ENCODE measurements around the gene ZNF680. TPM values are rescaled to one million over a fixed set of nuclear protein-coding genes. Genes with fewer than 3 reads are reported as not detected.

The ZNF680 gene
- total RNA-seq, 4 donors from 2014 or later: 6.1 to 16.2 (median 10.1) TPM

GRCh38 chr7:64515330-64515729 is 47.5 kb downstream of the ZNF680 start:
- no peaks in the 10 kb centered on the region for H3K27me3 ChIP-seq
- TF ChIP-seq POLR2A (IDR thresholded peaks at IDR 0.05; ENCODE audit: low read depth): no peak
- intact Hi-C loops (cut with DNase I): no loop called here
- H3K36me3 ChIP-seq: peaks cover 0 to 22% (median 6%) of the 10 kb centered on the region in 4 donors
- H3K9me3 ChIP-seq: peaks cover 0 to 34% (median 23%) of the 10 kb centered on the region in 4 donors
- peaks cover 8 to 19% (median 16%) of the 10 kb centered on the region in 4 donors for H3K4me1 ChIP-seq
- H3K27ac ChIP-seq (replicated peaks in 1 of 4): peak overlapping the region in 3 of 4 donors; percentile 14 to 60 (median 34)
- H3K4me3 ChIP-seq: no peak overlapping the region
- no peak for DNase-seq (ENCODE audit: extremely low spot score)

DNA sequence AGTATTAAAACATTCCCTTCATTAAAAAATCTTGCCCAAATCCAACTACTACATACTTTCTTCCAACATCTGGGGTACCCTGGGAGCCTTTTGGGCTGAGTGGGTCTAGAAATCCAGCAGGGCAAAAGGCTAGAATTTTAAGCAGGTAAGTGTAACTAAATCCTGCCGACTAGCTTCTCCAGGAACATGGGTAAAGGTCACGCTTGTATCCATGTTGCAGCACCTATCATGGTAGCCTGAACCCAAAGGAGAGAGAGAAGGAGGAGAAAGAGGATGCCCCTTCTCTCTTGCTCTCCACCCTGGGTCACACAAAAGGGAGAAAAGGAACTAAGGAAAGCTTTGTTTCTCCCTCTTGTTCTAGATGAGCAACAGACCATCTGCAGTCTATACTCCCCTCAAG is 53.3 kb downstream of the ZNF680 start:
- intact Hi-C loops (cut with DNase I): no loop called here
- H3K9me3 ChIP-seq: peaks cover 0 to 20% (median 14%) of the 10 kb centered on the region in 4 donors
- peaks cover 0 to 10% (median 2%) of the 10 kb centered on the region in 4 donors for H3K36me3 ChIP-seq
- H3K27me3 ChIP-seq: no peaks in the 10 kb centered on the region
- H3K4me3 ChIP-seq: no peak overlapping the region
- no peak overlapping the region for H3K27ac ChIP-seq (replicated peaks in 1 of 4)
- no peak for DNase-seq (ENCODE audit: extremely low spot score)
- H3K4me1 ChIP-seq: no peaks in the 10 kb centered on the region
- 89% methylated on average over 2 of the region's 2 CpGs for WGBS
- TF ChIP-seq, protein P1, sequence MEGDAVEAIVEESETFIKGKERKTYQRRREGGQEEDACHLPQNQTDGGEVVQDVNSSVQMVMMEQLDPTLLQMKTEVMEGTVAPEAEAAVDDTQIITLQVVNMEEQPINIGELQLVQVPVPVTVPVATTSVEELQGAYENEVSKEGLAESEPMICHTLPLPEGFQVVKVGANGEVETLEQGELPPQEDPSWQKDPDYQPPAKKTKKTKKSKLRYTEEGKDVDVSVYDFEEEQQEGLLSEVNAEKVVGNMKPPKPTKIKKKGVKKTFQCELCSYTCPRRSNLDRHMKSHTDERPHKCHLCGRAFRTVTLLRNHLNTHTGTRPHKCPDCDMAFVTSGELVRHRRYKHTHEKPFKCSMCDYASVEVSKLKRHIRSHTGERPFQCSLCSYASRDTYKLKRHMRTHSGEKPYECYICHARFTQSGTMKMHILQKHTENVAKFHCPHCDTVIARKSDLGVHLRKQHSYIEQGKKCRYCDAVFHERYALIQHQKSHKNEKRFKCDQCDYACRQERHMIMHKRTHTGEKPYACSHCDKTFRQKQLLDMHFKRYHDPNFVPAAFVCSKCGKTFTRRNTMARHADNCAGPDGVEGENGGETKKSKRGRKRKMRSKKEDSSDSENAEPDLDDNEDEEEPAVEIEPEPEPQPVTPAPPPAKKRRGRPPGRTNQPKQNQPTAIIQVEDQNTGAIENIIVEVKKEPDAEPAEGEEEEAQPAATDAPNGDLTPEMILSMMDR (IDR thresholded peaks at IDR 0.05): no peak
- TF ChIP-seq POLR2AphosphoS5 (IDR thresholded peaks at IDR 0.05) (no peak), POLR2A (IDR thresholded peaks at IDR 0.05; ENCODE audit: low read depth) (no peak), EP300 (IDR thresholded peaks at IDR 0.05) (no peak)

- no peak for DNase-seq (ENCODE audit: extremely low spot score)
- Histone ChIP-seq H3K27ac (replicated peaks in 1 of 4) (no peak overlapping the region), H3K4me1 (no peaks in the 10 kb centered on the region), H3K27me3 (no peaks in the 10 kb centered on the region), H3K9me3 (peaks cover 0 to 12% (median 11%) of the 10 kb centered on the region in 4 donors), H3K36me3 (peaks cover 0 to 4% (median 0%) of the 10 kb centered on the region in 4 donors), H3K4me3 (no peak overlapping the region)
- 93% methylated on average over 3 of the region's 3 CpGs for WGBS
- TF ChIP-seq POLR2AphosphoS5 (IDR thresholded peaks at IDR 0.05) (no peak), EP300 (IDR thresholded peaks at IDR 0.05) (no peak), POLR2A (IDR thresholded peaks at IDR 0.05; ENCODE audit: low read depth) (no peak)
- TF ChIP-seq, protein P1 (IDR thresholded peaks at IDR 0.05): no peak
- intact Hi-C loops (cut with DNase I): no loop called here
Observed at GRCh38 chr7:64504581-64505120, 58.2 kb downstream of the ZNF680 start.

- H3K4me3 ChIP-seq: no peak overlapping the region
- H3K4me1 ChIP-seq: peaks cover 0 to 12% (median 8%) of the 10 kb centered on the region in 4 donors
- H3K36me3 ChIP-seq: no peaks in the 10 kb centered on the region
- no peaks in the 10 kb centered on the region for H3K9me3 ChIP-seq
- TF ChIP-seq EP300 (IDR thresholded peaks at IDR 0.05): no peak
- no peak for TF ChIP-seq POLR2AphosphoS5 (IDR thresholded peaks at IDR 0.05)
- TF ChIP-seq, protein P1 (IDR thresholded peaks at IDR 0.05): no peak
- TF ChIP-seq POLR2A (IDR thresholded peaks at IDR 0.05; ENCODE audit: low read depth): no peak
- H3K27ac ChIP-seq (replicated peaks in 1 of 4): no peak overlapping the region
- H3K27me3 ChIP-seq: no peaks in the 10 kb centered on the region
- no peak for DNase-seq (ENCODE audit: extremely low spot score)
- intact Hi-C loops (cut with DNase I): no loop called here
- 91% methylated on average over 1 of the region's 1 CpG for WGBS
Observed at GRCh38 chr7:64498270-64498669, 64.6 kb downstream of the ZNF680 start.

- Histone ChIP-seq H3K27me3 (no peaks in the 10 kb centered on the region), H3K4me3 (peak overlapping the region; percentile 34 to 50 (median 44)), H3K9me3 (no peaks in the 10 kb centered on the region), H3K4me1 (peaks cover 0 to 12% (median 8%) of the 10 kb centered on the region in 4 donors), H3K27ac (replicated peaks in 1 of 4) (peak overlapping the region in 1 of 4 donors; percentile 56), H3K36me3 (no peaks in the 10 kb centered on the region)
- DNase-seq (ENCODE audit: extremely low spot score): no peak
- no peak for TF ChIP-seq POLR2AphosphoS5 (IDR thresholded peaks at IDR 0.05)
- TF ChIP-seq, protein P1 (IDR thresholded peaks at IDR 0.05): peak in 1 of 3 experiments; percentile 3
- 2% methylated on average over 9 of the region's 26 CpGs for WGBS
- intact Hi-C loops (cut with DNase I): no loop called here
Observed at GRCh38 chr7:64494912-64495461, 67.9 kb downstream of the ZNF680 start.
